Chondrocyte (in vitro differentiated cells): ENCODE data around the gene MARK4. TPM values are rescaled to one million over a fixed set of nuclear protein-coding genes. Genes with fewer than 3 reads are reported as not detected.
A peak's percentile ranks its signal among the peaks of the same experiment; 100 is the strongest.

Source experiments
- DNase-seq: peaks from one replicate; pipeline ENCODE4 v3.0.0; 2021; ENCODE audit warnings: mixed read lengths, low spot score
- H3K27ac Mint-ChIP-seq: one replicate; pipeline ENCODE4 v1.8.0; 2021; ENCODE audit warnings: mild to moderate bottlenecking, moderate library complexity, mixed read lengths; ENCODE audit not compliant: unreplicated experiment
- H3K27me3 Mint-ChIP-seq: 2 replicates; pipeline ENCODE4 v1.8.0; 2021; ENCODE audit warnings: low read depth, mixed read lengths
- H3K36me3 Mint-ChIP-seq: 2 replicates; pipeline ENCODE4 v1.8.0; 2021; ENCODE audit warnings: low read depth, mixed read lengths
- H3K4me1 Mint-ChIP-seq: 2 replicates; pipeline ENCODE4 v1.8.0; 2021; ENCODE audit warnings: low read depth, mild to moderate bottlenecking, mixed read lengths
- H3K4me3 Mint-ChIP-seq: one replicate; pipeline ENCODE4 v1.8.0; 2021; ENCODE audit warnings: mild to moderate bottlenecking, moderate library complexity, mixed read lengths; ENCODE audit not compliant: unreplicated experiment
- H3K9me3 Mint-ChIP-seq: 2 replicates; pipeline ENCODE4 v1.8.0; 2021; ENCODE audit warnings: low read depth, mixed read lengths
- total RNA-seq: library from RNA; stranded (reverse); gene quantifications from 3 replicates; pipeline ENCODE4 v1.2.1, GENCODE V29; 2021
- TF ChIP-seq, protein P1 (sequence below): fragments of 200-600 bp; sonication (generic); IDR thresholded peaks from 2 replicates; pipeline ENCODE4 v1.5.0; 2021; ENCODE audit warnings: antibody characterized with exemption, mild to moderate bottlenecking, moderate library complexity

MARK4 gene
- total RNA-seq, 1 donor from 2014 or later: 46.3 TPM

DNA sequence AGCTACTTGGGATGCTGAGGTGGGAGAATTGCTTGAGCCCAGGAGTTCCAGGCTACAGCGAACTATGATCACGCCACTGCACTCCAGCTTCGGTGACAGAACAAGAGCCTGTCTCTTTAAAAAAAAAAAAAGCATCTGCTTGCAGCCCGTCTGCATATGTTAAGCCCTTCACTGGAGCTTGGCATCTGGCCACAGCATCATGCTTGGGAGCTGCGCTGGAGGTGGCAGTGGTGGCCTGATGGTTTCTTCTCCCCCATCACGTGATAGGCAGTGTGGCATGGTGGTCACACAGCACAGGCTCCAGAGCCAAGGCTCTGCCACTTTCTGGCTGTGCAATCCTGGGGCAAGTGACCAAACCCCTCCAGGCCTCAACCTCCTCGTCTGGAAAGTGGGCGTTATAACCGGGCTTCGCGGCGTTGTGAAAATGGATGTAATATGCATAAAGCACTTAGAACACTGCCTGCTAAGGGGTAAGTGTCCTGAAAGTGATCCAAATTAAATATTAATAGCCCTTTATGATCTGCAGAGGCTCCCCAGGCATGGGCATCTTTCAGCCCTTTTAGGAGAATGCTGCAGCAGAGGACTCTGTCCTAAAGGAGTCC is 24.4 kb downstream of the MARK4 start:
- DNase-seq: no peak
- Mint-ChIP-seq H3K27ac (no peak overlapping the region), H3K9me3 (no peaks in the 10 kb centered on the region), H3K36me3 (peaks cover 28% of the 10 kb centered on the region), H3K27me3 (no peaks in the 10 kb centered on the region), H3K4me3 (no peak overlapping the region), H3K4me1 (peaks cover 3% of the 10 kb centered on the region)
- TF ChIP-seq, protein P1, sequence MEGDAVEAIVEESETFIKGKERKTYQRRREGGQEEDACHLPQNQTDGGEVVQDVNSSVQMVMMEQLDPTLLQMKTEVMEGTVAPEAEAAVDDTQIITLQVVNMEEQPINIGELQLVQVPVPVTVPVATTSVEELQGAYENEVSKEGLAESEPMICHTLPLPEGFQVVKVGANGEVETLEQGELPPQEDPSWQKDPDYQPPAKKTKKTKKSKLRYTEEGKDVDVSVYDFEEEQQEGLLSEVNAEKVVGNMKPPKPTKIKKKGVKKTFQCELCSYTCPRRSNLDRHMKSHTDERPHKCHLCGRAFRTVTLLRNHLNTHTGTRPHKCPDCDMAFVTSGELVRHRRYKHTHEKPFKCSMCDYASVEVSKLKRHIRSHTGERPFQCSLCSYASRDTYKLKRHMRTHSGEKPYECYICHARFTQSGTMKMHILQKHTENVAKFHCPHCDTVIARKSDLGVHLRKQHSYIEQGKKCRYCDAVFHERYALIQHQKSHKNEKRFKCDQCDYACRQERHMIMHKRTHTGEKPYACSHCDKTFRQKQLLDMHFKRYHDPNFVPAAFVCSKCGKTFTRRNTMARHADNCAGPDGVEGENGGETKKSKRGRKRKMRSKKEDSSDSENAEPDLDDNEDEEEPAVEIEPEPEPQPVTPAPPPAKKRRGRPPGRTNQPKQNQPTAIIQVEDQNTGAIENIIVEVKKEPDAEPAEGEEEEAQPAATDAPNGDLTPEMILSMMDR: no peak

DNA sequence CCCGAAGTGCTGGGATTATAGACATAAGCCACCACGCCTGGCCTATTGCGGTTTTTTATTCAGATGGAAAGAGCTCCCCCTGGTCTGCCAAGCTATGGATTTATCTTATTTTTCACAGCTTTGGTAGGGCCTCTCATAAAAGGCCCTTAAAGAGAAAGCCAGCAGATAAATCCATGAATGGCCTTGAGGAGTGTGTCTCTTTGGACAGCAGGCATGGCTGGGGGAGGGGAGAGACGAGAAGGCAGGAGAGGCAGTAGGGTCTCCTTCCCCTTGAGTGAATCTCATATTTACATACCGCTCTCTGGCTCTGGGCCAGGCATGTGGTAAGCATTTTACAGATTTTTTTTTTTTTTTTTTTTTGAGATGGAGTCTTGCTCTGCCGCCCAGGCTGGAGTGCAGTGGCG is 25.2 kb downstream of the MARK4 start:
- Mint-ChIP-seq H3K4me3 (no peak overlapping the region), H3K36me3 (peaks cover 29% of the 10 kb centered on the region), H3K27ac (peak overlapping the region; percentile 59), H3K4me1 (peaks cover 3% of the 10 kb centered on the region), H3K9me3 (no peaks in the 10 kb centered on the region), H3K27me3 (no peaks in the 10 kb centered on the region)
- TF ChIP-seq, protein P1: peak; percentile 8
- no peak for DNase-seq

DNA sequence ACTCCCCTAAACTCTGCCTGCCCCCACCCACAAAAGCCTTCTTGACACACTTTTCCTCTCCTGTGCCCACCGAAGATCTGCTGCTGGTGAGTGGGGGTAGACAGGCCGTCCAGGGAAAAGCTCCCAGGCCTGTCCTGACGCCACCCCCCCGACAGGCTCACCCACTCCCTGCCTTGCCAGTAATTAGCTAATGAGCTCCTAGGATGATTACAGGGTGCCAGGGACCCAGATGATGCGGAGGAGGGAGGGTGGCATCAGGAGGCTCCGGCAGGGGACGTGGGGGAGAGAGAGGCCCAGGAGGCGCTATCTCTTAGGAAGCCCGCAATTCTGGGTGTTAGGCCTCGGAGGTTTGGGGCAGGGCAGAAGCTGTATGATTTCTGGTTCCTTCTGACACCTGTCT is 27.0 kb downstream of the MARK4 start:
- no peaks in the 10 kb centered on the region for H3K9me3 Mint-ChIP-seq
- TF ChIP-seq, protein P1: no peak
- H3K4me1 Mint-ChIP-seq: peaks cover 3% of the 10 kb centered on the region
- peaks cover 28% of the 10 kb centered on the region for H3K36me3 Mint-ChIP-seq
- no peaks in the 10 kb centered on the region for H3K27me3 Mint-ChIP-seq
- DNase-seq: no peak
- no peak overlapping the region for H3K4me3 Mint-ChIP-seq
- H3K27ac Mint-ChIP-seq: no peak overlapping the region

DNA sequence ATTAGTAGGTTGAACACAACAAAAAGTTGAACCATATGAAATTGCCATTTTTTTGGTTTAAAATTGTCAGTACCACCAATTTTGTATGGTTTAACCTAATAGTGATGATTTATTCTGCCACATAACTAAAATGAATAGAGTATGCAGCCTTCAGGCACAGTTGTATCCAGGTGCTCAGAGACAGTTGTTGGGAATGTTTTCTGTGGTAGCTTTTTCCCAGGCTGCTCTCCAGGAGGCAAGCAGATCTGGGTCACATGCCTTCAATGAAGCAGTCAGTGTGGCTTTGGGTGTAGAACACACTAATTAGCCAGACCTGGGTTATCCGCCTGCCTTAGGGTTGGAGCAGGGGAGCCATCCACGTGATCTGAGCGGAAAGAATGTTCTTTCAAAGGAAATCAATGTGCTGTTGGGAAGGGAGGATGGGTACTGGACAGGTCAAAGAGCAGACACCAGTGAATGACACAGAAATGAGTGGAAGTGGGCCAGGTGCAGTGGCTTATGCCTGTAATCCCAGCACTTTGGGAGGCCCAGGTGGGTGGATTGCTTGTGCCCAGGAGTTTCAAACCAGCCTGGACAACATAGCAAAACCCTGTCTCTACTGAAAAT is 28.6 kb downstream of the MARK4 start:
- peaks cover 3% of the 10 kb centered on the region for H3K4me1 Mint-ChIP-seq
- no peak for DNase-seq
- no peak overlapping the region for H3K4me3 Mint-ChIP-seq
- no peaks in the 10 kb centered on the region for H3K27me3 Mint-ChIP-seq
- no peak overlapping the region for H3K27ac Mint-ChIP-seq
- peaks cover 27% of the 10 kb centered on the region for H3K36me3 Mint-ChIP-seq
- H3K9me3 Mint-ChIP-seq: no peaks in the 10 kb centered on the region
- TF ChIP-seq, protein P1: no peak

DNA sequence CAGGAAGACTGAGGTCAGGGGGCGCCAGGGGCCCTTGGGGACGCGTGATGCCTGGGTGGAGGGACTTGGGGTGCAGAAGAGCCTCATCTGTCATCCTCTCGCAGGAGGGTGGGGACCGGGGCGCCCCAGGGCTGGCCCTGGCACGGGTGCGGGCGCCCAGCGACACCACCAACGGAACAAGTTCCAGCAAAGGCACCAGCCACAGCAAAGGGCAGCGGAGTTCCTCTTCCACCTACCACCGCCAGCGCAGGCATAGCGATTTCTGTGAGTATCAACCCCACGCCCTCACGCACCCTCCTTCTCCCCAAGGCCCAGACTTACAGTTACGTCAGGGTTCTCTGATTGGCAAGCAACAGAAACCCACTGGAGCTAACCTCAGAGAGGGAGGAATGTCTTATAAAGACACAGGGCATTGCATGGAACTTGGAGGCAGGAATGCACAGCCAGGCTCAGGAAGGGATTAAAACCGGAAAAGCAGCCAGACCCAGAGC is 29.4 kb downstream of the MARK4 start:
- TF ChIP-seq, protein P1: no peak
- Mint-ChIP-seq H3K36me3 (peaks cover 27% of the 10 kb centered on the region), H3K9me3 (no peaks in the 10 kb centered on the region), H3K27ac (no peak overlapping the region), H3K4me3 (no peak overlapping the region), H3K27me3 (no peaks in the 10 kb centered on the region), H3K4me1 (peaks cover 3% of the 10 kb centered on the region)
- no peak for DNase-seq
